Measurements from ENCODE around the gene SMIM3.
"Not testable (repeated sequence)": the region's sequence is repeated elsewhere in the genome, so short reads cannot be mapped to it uniquely, and the experiment has no call there.

The SMIM3 gene

GRCh38 chr5:150765799-150766169 lies 12.8 kb upstream of the SMIM3 start:
- DNase-seq = no peak

- DNase-seq = no peak
These were observed 12.3 kb upstream of the SMIM3 start for GRCh38 chr5:150766251-150766650.

DNA sequence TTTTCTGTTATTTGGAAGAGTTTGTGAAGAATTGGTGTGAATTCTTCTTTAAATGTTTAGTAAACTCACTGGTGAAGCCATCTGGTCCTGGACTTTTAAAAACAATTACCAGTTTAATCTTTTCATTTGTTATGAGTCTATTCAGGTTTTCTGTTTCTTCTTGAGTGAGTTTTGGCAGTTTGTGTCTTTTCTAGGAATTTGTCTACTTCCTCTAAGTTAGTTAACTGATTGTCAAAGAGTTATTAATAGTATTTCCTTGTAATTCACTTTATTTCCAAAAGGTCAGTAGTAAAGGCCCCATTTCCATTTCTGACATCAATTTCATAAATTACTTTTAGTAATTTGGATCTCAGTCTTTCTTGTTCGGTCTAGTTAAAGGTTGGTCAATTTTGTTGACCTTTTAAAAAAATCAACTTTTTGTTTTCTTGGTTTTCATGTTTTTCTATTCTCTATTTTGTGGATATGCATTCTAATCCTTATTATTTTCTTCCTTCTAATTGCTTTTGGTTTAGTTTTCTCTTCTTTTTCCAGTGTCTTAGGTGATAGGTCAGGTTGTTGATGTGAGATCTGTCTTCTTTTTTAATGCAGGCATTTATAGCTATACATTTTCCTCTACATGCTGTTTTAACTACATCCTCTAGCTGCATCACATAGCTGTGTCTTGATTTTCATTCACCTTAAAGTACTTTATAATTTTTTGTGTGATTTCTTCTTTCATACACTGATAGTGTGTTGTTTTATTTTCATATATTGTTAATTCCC lies 7.3 kb upstream of the SMIM3 start:
- DNase-seq = no peak

GRCh38 chr5:150774145-150774544 lies 4.4 kb upstream of the SMIM3 start:
- no peak for DNase-seq

GRCh38 chr5:150777685-150778084 lies 872 bp upstream of the SMIM3 start:
- DNase-seq = no peak

DNA sequence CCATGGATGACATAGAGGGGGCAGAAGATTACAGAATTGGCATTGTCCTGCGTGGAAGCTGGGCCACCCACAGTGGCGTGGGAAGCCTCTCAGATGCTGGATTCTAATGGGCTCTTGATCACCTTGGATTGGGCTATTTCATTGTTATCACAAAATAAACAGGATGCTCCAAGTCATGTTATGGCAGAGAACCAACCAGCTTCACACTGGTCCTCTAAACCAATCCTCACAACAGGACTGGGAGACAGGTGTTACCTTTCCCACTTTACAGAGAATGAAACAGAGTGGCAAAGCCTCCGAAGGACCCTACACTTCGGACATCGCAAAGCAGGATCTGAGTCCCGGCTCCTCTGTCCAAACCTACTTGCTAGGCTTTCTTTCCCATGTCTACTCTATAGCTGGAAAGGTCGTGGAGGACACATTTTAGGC lies 455 bp upstream of the SMIM3 start:
- DNase-seq = no peak

GRCh38 chr5:150779397-150780186 lies 1.0 kb downstream of the SMIM3 start:
- no peak for DNase-seq

GRCh38 chr5:150780187-150780692 lies 1.7 kb downstream of the SMIM3 start:
- DNase-seq = peak; percentile 9

- DNase-seq = no peak
These were observed 2.3 kb downstream of the SMIM3 start for GRCh38 chr5:150780816-150781221.

GRCh38 chr5:150781706-150782614 lies 3.4 kb downstream of the SMIM3 start:
- DNase-seq = no peak

DNA sequence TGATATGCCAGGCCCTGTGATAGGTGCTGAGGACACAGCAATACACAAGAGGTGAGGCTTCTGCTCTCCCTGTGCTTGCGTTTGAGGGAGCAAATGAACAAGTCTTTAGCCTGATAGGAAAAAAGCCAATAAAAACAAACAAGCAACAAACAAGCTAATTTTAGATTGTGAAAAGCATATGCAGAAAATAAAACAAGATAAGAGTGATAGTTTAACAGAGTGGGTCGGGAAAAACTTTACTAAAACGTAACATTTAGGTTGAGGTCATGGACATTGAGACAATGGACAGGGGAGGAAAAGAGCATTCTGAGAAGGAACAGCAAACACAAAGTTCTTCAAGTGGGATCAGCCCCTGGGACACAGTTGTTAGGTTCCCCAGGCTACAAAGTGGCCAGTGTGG lies 4.3 kb downstream of the SMIM3 start:
- DNase-seq = no peak

GRCh38 chr5:150783422-150783928 lies 4.9 kb downstream of the SMIM3 start:
- peak; percentile 65 for DNase-seq

DNA sequence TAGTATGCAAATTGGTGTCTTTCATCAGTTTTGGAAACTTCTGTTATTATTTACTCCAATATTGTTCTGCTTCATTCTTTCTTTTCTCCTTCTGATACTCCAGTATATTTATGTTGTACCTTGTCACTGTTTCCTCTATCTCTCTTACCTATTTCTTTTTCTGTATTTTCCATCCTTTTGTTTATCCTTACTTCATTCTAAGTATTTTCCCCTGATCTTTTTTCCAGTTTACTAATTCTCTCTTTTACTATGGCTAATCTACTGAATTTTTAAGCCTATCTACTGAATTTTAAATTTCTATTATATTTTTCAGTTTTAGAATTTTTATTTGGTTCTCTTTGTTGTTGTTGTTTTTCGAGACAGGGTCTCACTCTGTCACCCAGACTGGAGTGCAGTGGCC lies 7.4 kb downstream of the SMIM3 start:
- DNase-seq = no peak

DNA sequence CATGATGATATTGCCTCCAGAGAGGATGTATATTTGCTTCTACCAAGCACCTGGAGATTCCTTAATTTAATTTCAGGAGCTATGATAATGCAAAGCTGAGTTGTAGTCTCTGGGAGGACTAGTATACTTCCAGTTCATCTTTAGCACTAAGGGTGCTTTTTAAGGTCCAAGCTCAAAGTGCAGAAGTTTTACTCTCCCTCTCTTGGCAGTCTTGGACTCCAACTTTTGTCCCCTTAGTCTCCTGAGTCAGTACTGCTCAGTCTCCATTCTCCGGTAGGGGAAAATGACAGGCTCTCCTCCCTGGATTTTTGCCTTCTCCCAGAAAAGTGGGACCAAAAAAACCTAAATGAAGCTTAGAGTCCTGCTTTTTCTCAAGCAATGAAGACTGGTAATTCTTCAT lies 8.3 kb downstream of the SMIM3 start:
- no peak for DNase-seq

DNA sequence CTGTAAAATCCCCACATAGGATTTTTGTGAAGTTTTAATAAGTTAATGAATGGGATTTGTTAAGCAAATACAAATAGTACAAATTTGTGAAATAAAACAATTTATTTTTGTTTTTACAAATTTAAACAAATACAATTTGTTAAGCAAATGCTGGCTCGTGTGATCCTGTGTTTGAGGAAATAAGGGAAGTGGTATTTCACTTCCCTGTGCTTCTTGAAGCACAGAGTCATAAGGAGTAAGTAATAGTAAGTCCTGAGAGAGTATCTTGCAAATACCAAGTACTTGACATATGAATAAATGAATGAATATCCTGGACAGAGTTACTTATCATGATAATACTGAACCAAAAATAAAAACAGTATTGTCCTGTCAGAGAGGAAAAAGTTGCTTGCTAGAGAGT lies 9.1 kb downstream of the SMIM3 start:
- no peak for DNase-seq

GRCh38 chr5:150788977-150789376 lies 10.4 kb downstream of the SMIM3 start:
- DNase-seq = no peak

DNA sequence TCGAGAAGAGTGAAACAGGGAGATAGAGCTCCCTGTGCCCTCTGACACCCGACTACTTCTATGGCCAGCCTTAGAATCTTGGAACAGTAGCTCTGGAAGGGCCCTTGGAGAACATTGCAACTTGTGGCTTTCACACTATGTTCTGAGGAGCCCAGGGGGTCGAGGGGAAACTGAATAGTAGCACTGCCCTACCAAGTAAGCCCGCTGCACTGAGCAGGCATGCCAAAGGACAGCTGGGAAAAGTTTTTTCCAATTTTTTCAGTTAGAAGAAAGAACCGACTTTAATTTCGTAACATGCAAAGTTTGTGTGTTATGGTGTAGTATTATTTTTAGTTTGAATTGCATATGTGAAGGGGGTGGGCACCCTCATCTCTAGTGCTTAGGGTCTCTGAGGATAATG lies 10.9 kb downstream of the SMIM3 start:
- no peak for DNase-seq

GRCh38 chr5:150789943-150790611 lies 11.5 kb downstream of the SMIM3 start:
- DNase-seq = peak; percentile 41

DNA sequence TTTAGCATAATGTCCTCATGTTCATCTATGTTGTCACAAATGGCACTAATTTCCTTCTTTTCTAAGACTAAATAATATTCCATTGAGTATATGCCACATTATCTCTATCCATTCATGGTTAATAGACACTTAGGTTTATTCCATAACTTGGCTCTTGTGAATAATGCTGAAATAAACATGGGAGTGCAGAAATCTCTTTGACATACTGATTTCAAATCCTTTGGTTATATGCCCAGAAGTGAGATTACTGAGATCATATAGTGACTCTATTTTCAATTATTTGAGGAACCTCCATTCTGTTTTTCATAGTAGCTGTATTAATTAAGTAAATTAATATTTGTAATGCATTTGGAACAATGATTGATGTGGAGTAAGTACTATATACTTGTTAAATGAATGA lies 13.0 kb downstream of the SMIM3 start:
- no peak for DNase-seq

GRCh38 chr5:150793423-150793888 lies 14.9 kb downstream of the SMIM3 start:
- not testable (repeated sequence) for DNase-seq

DNA sequence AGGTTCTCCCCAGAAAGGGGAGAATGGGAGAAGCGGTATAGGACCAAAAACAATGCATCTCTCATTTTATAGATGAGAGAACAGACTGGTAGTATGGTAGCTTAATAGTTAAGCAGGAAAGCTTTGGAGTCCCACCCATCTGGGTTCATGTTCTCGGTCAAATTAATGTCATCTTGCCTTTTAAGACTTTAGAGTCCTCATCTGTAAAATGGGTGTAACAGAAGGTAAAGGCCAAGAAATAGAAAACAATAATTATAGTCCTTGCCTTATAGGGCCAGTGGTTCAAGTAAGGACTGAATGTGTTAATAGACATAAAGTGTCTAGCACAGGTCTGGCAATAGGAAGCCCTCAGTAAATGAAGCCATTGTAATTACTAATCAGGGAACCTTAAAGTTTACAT lies 16.4 kb downstream of the SMIM3 start:
- no peak for DNase-seq

DNA sequence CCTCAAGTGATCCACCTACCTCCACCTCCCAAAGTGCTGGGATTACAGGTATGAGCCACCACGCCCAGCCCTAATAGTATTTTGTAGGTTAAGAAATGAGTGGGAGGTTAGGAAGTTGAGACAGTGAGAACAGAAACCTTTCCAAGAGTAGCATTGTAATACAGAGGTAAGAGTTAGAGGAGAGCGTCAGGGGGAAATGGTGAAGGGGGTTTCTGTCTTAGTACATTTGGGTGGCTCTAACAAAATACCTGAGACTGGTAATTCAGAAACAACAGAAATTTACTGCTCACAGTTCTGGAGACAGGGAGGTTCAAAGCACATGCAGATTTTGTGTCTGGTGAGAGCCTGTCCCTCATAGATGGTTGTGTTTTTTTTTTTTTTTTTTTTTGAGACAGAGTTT lies 18.8 kb downstream of the SMIM3 start:
- no peak for DNase-seq
